Fibroblast of lung (primary cell): ENCODE data around the gene CEP76.

ENCODE experiments used
- EZH2 ChIP-seq: IDR thresholded peaks from 2 replicates; pipeline ENCODE4 v1.5.1; 2012; ENCODE audit warnings: low read length, control low read depth, mild to moderate bottlenecking; ENCODE audit errors: missing control alignments
- TF ChIP-seq, protein P1 (sequence below), 2 donors: IDR thresholded peaks in 1 of 2; conservative IDR thresholded peaks in 1 of 2; 1 replicate in 1 of 2; 2 replicates in 1 of 2; pipeline ENCODE4 v1.5.1; 2011 to 2012; ENCODE audit warnings: low read length in 2 of 2, control low read depth in 1 of 2, inconsistent platforms in 1 of 2, low read depth in 1 of 2, mild to moderate bottlenecking in 1 of 2

DNA sequence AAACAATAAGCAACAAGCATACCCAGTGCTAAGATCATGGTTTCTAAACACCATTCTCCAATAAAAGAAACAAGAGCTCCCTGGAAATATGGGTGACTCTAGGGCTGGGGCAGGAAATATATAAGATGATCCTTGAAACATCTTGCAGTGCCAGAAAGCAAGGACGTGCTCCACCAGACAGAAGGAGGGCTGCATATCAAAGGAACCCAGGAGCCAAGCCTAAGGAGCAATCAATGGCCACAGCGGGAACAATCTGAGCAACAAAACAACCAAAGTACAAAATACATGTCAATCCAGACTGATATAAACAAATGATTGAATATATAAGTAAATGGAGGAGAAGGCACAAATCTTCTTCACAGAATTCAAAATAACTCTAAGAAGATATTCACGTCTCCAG, 54.8 kb downstream of the CEP76 start:
- TF ChIP-seq, protein P1, sequence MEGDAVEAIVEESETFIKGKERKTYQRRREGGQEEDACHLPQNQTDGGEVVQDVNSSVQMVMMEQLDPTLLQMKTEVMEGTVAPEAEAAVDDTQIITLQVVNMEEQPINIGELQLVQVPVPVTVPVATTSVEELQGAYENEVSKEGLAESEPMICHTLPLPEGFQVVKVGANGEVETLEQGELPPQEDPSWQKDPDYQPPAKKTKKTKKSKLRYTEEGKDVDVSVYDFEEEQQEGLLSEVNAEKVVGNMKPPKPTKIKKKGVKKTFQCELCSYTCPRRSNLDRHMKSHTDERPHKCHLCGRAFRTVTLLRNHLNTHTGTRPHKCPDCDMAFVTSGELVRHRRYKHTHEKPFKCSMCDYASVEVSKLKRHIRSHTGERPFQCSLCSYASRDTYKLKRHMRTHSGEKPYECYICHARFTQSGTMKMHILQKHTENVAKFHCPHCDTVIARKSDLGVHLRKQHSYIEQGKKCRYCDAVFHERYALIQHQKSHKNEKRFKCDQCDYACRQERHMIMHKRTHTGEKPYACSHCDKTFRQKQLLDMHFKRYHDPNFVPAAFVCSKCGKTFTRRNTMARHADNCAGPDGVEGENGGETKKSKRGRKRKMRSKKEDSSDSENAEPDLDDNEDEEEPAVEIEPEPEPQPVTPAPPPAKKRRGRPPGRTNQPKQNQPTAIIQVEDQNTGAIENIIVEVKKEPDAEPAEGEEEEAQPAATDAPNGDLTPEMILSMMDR (conservative IDR thresholded peaks at IDR 0.05 in 1 of 2, IDR thresholded peaks at IDR 0.05 in 1 of 2; ENCODE audit: low read depth in 1 of 2, low read length in 2 of 2), result no peak
- no peak for TF ChIP-seq EZH2
